OCI-LY3 (cell line): Measurements from ENCODE around the gene DHX15.
A peak's percentile ranks its signal among the peaks of the same experiment; 100 is the strongest.

Experiments
- H2AFZ ChIP-seq: fragments of 200-600, 300-600 bp; shearing (Covaris generic); 2 replicates; pipeline ENCODE4 v1.6.0; 2014; ENCODE audit warnings: antibody characterized with exemption, low read depth, low read length
- H3K27ac ChIP-seq: fragments of 200-600, 300-600 bp; sonication (generic); 2 replicates; pipeline ENCODE4 v1.5.1; 2014; ENCODE audit warnings: mild to moderate bottlenecking, low read length, moderate library complexity, mixed read lengths
- H3K27me3 ChIP-seq: fragments of 200-600, 300-600 bp; sonication (generic); 2 replicates; pipeline ENCODE4 v1.6.1; 2014; ENCODE audit warnings: low read depth, low read length, mixed read lengths
- H3K36me3 ChIP-seq: fragments of 200-600, 300-600 bp; sonication (generic); replicated peaks from 2 replicates; pipeline ENCODE3; 2014; ENCODE audit warnings: low read depth, low read length, mixed read lengths
- H3K4me1 ChIP-seq: fragments of 300-600, 200-600 bp; sonication (generic); 2 replicates; pipeline ENCODE4 v1.6.1; 2014; ENCODE audit warnings: low read length, mixed read lengths
- H3K4me2 ChIP-seq: fragments of 200-600, 300-600 bp; sonication (generic); 2 replicates; pipeline ENCODE4 v1.6.1; 2014; ENCODE audit warnings: low read length, mixed read lengths
- H3K4me3 ChIP-seq: fragments of 300-600, 200-600 bp; sonication (generic); 2 replicates; pipeline ENCODE4 v1.5.1; 2014; ENCODE audit warnings: antibody characterized with exemption, mild to moderate bottlenecking, low read length, moderate library complexity
- H3K79me2 ChIP-seq: fragments of 300-600, 200-600 bp; shearing (Covaris generic); 2 replicates; pipeline ENCODE4 v1.6.1; 2014; ENCODE audit warnings: mild to moderate bottlenecking, low read length, mixed read lengths
- H3K9ac ChIP-seq: fragments of 300-600, 200-600 bp; shearing (Covaris generic); 2 replicates; pipeline ENCODE4 v1.6.0; 2014; ENCODE audit warnings: mild to moderate bottlenecking, low read length, moderate library complexity
- H3K9me3 ChIP-seq: fragments of 200-600, 300-600 bp; shearing (Covaris generic); 2 replicates; pipeline ENCODE4 v1.6.1; 2014; ENCODE audit warnings: low read length, mixed read lengths; ENCODE audit not compliant: insufficient read depth
- H4K20me1 ChIP-seq: fragments of 200-600, 300-600 bp; sonication (generic); 2 replicates; pipeline ENCODE4 v1.6.1; 2016; ENCODE audit warnings: low read length, mixed read lengths; ENCODE audit not compliant: insufficient read depth
- CTCF ChIP-seq: fragments of 200-600, 300-600 bp; sonication (generic); IDR thresholded peaks from 2 replicates; pipeline ENCODE4 v1.5.1; 2014; ENCODE audit warnings: antibody characterized with exemption, low read length, low read depth
- EZH2phosphoT487 ChIP-seq: fragments of 200-600 bp; shearing (Covaris generic); IDR thresholded peaks from 2 replicates; pipeline ENCODE4 v1.6.1; 2018; ENCODE audit warnings: antibody characterized with exemption, mixed run types, low read depth

The DHX15 gene

GRCh38 chr4:24559032-24559821, 25.1 kb downstream of the DHX15 start:
- H3K4me2 ChIP-seq: no peak overlapping the region
- H3K9ac ChIP-seq: no peak overlapping the region
- no peaks in the 10 kb centered on the region for H3K27me3 ChIP-seq
- H3K27ac ChIP-seq: no peak overlapping the region
- no peak overlapping the region for H2AFZ ChIP-seq
- peaks cover 26% of the 10 kb centered on the region for H3K4me1 ChIP-seq
- H3K79me2 ChIP-seq: peaks cover 100% of the 10 kb centered on the region
- H3K36me3 ChIP-seq: peaks cover 67% of the 10 kb centered on the region
- H4K20me1 ChIP-seq: peaks cover 94% of the 10 kb centered on the region
- H3K4me3 ChIP-seq: no peak overlapping the region
- no peak for TF ChIP-seq EZH2phosphoT487
- H3K9me3 ChIP-seq: no peaks in the 10 kb centered on the region

GRCh38 chr4:24557026-24558025, 27.0 kb downstream of the DHX15 start:
- H4K20me1 ChIP-seq: peaks cover 87% of the 10 kb centered on the region
- H3K79me2 ChIP-seq: peaks cover 100% of the 10 kb centered on the region
- H3K27me3 ChIP-seq: no peaks in the 10 kb centered on the region
- no peak overlapping the region for H3K9ac ChIP-seq
- H3K4me3 ChIP-seq: no peak overlapping the region
- H3K4me1 ChIP-seq: peaks cover 31% of the 10 kb centered on the region
- no peak for TF ChIP-seq EZH2phosphoT487
- no peak for TF ChIP-seq CTCF
- H3K4me2 ChIP-seq: peak overlapping the region; percentile 29
- no peaks in the 10 kb centered on the region for H3K9me3 ChIP-seq
- peak overlapping the region; percentile 13; the same call in 1 of the 2 replicates for H3K27ac ChIP-seq
- peaks cover 61% of the 10 kb centered on the region for H3K36me3 ChIP-seq
- no peak overlapping the region for H2AFZ ChIP-seq

GRCh38 chr4:24551492-24552289, 32.7 kb downstream of the DHX15 start:
- no peak overlapping the region for H3K4me3 ChIP-seq
- 0 out of 2 replicates have a peak overlapping the region, but pooled peaks have one; percentile 13 for H3K27ac ChIP-seq
- H3K36me3 ChIP-seq: peaks cover 54% of the 10 kb centered on the region
- H3K79me2 ChIP-seq: peaks cover 98% of the 10 kb centered on the region
- no peak overlapping the region for H2AFZ ChIP-seq
- H3K27me3 ChIP-seq: no peaks in the 10 kb centered on the region
- H4K20me1 ChIP-seq: peaks cover 80% of the 10 kb centered on the region
- H3K4me2 ChIP-seq: no peak overlapping the region
- no peak overlapping the region for H3K9ac ChIP-seq
- peaks cover 11% of the 10 kb centered on the region for H3K4me1 ChIP-seq
- no peaks in the 10 kb centered on the region for H3K9me3 ChIP-seq
- TF ChIP-seq EZH2phosphoT487 (no peak), CTCF (peak; percentile 51)

GRCh38 chr4:24550441-24551175, 33.7 kb downstream of the DHX15 start:
- H3K9me3 ChIP-seq: no peaks in the 10 kb centered on the region
- H3K4me1 ChIP-seq: peaks cover 11% of the 10 kb centered on the region
- H3K36me3 ChIP-seq: peaks cover 44% of the 10 kb centered on the region
- no peak overlapping the region for H3K4me2 ChIP-seq
- no peaks in the 10 kb centered on the region for H3K27me3 ChIP-seq
- no peak overlapping the region for H3K9ac ChIP-seq
- H3K79me2 ChIP-seq: peaks cover 98% of the 10 kb centered on the region
- no peak overlapping the region for H3K4me3 ChIP-seq
- no peak overlapping the region for H3K27ac ChIP-seq
- TF ChIP-seq EZH2phosphoT487 (no peak), CTCF (no peak)
- no peak overlapping the region for H2AFZ ChIP-seq
- H4K20me1 ChIP-seq: peaks cover 77% of the 10 kb centered on the region
